ENCODE measurements around the gene RAPGEF1. TPM values are rescaled to one million over a fixed set of nuclear protein-coding genes. Genes with fewer than 3 reads are reported as not detected.
"Not testable (repeated sequence)": the region's sequence is repeated elsewhere in the genome, so short reads cannot be mapped to it uniquely, and the experiment has no call there.

Gene RAPGEF1
- total RNA-seq, 1 donor from 2014 or later, result 19.8 TPM

GRCh38 chr9:131685753-131686706, 53.8 kb downstream of the RAPGEF1 start:
- Histone ChIP-seq H3K4me1 (ENCODE audit: control insufficient read depth in 3 of 3, insufficient read depth in 3 of 3, low read length in 3 of 3) (peaks cover 2 to 11% (median 6%) of the 10 kb centered on the region in 3 donors), H3K4me3 (ENCODE audit: low read length in 3 of 3) (no peak overlapping the region), H3K36me3 (ENCODE audit: control insufficient read depth in 3 of 3, insufficient read depth in 3 of 3, low read length in 3 of 3) (no peaks in the 10 kb centered on the region), H3K27ac (ENCODE audit: low read depth, low read length) (no peak overlapping the region), H3K9ac (ENCODE audit: low read depth in 1 of 3, low read length in 3 of 3) (no peak overlapping the region), H3K27me3 (ENCODE audit: control insufficient read depth in 3 of 3, insufficient read depth in 3 of 3, low read length in 3 of 3) (no peaks in the 10 kb centered on the region), H3K9me3 (ENCODE audit: control insufficient read depth in 3 of 3, low read length in 3 of 3) (no peaks in the 10 kb centered on the region)

DNA sequence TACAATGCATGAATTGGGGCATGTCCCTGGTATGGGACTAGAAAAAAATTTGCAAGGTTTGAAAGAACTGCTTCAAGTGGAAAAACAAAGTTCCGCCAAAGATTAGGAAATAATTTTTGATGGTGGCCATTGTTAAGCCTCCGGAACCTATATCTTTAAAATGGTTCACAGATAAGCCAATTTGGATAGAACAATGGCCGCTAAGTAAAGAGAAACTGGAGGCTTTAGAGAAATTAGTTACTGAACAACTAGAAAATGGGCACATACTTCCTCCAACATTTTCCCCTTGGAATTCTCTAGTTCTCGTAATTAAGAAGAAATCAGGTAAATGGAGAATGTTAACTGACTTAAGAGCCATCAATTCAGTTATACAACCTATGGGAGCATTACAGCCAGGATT, 56.8 kb downstream of the RAPGEF1 start:
- not testable (repeated sequence) for H3K27me3 ChIP-seq (ENCODE audit: control insufficient read depth in 3 of 3, insufficient read depth in 3 of 3, low read length in 3 of 3); H3K4me3 ChIP-seq (ENCODE audit: low read length in 3 of 3); H3K9ac ChIP-seq (ENCODE audit: low read depth in 1 of 3, low read length in 3 of 3); H3K36me3 ChIP-seq (ENCODE audit: control insufficient read depth in 3 of 3, insufficient read depth in 3 of 3, low read length in 3 of 3); H3K9me3 ChIP-seq (ENCODE audit: control insufficient read depth in 3 of 3, low read length in 3 of 3); H3K27ac ChIP-seq (ENCODE audit: low read depth, low read length)
- peaks cover 20 to 31% (median 27%) of the 10 kb centered on the region in 3 donors for H3K4me1 ChIP-seq (ENCODE audit: control insufficient read depth in 3 of 3, insufficient read depth in 3 of 3, low read length in 3 of 3)

- H3K27ac ChIP-seq (ENCODE audit: low read depth, low read length), result no peak overlapping the region
- H3K9me3 ChIP-seq (ENCODE audit: control insufficient read depth in 3 of 3, low read length in 3 of 3), result no peaks in the 10 kb centered on the region
- H3K36me3 ChIP-seq (ENCODE audit: control insufficient read depth in 3 of 3, insufficient read depth in 3 of 3, low read length in 3 of 3), result no peaks in the 10 kb centered on the region
- H3K4me3 ChIP-seq (ENCODE audit: low read length in 3 of 3), result no peak overlapping the region
- H3K27me3 ChIP-seq (ENCODE audit: control insufficient read depth in 3 of 3, insufficient read depth in 3 of 3, low read length in 3 of 3), result no peaks in the 10 kb centered on the region
- peaks cover 28 to 39% (median 34%) of the 10 kb centered on the region in 3 donors for H3K4me1 ChIP-seq (ENCODE audit: control insufficient read depth in 3 of 3, insufficient read depth in 3 of 3, low read length in 3 of 3)
- no peak overlapping the region for H3K9ac ChIP-seq (ENCODE audit: low read depth in 1 of 3, low read length in 3 of 3)
Measured at GRCh38 chr9:131682261-131682660, 57.6 kb downstream of the RAPGEF1 start.

GRCh38 chr9:131681826-131682225, 58.0 kb downstream of the RAPGEF1 start:
- not testable (repeated sequence) for H3K4me3 ChIP-seq (ENCODE audit: low read length in 3 of 3); H3K9ac ChIP-seq (ENCODE audit: low read depth in 1 of 3, low read length in 3 of 3); H3K27ac ChIP-seq (ENCODE audit: low read depth, low read length)

GRCh38 chr9:131681108-131681507, 58.8 kb downstream of the RAPGEF1 start:
- H3K36me3 ChIP-seq (ENCODE audit: control insufficient read depth in 3 of 3, insufficient read depth in 3 of 3, low read length in 3 of 3); H3K4me3 ChIP-seq (ENCODE audit: low read length in 3 of 3); H3K9me3 ChIP-seq (ENCODE audit: control insufficient read depth in 3 of 3, low read length in 3 of 3); H3K27ac ChIP-seq (ENCODE audit: low read depth, low read length); H3K9ac ChIP-seq (ENCODE audit: low read depth in 1 of 3, low read length in 3 of 3); H3K27me3 ChIP-seq (ENCODE audit: control insufficient read depth in 3 of 3, insufficient read depth in 3 of 3, low read length in 3 of 3): not testable (repeated sequence)
- peaks cover 40 to 45% (median 41%) of the 10 kb centered on the region in 3 donors for H3K4me1 ChIP-seq (ENCODE audit: control insufficient read depth in 3 of 3, insufficient read depth in 3 of 3, low read length in 3 of 3)

More at GRCh38 chr9:131681826-131682225, 58.0 kb downstream of the RAPGEF1 start:
- H3K4me1 ChIP-seq (ENCODE audit: control insufficient read depth in 3 of 3, insufficient read depth in 3 of 3, low read length in 3 of 3), result peaks cover 32 to 43% (median 39%) of the 10 kb centered on the region in 3 donors
- H3K9me3 ChIP-seq (ENCODE audit: control insufficient read depth in 3 of 3, low read length in 3 of 3); H3K27me3 ChIP-seq (ENCODE audit: control insufficient read depth in 3 of 3, insufficient read depth in 3 of 3, low read length in 3 of 3); H3K36me3 ChIP-seq (ENCODE audit: control insufficient read depth in 3 of 3, insufficient read depth in 3 of 3, low read length in 3 of 3): not testable (repeated sequence)

DNA sequence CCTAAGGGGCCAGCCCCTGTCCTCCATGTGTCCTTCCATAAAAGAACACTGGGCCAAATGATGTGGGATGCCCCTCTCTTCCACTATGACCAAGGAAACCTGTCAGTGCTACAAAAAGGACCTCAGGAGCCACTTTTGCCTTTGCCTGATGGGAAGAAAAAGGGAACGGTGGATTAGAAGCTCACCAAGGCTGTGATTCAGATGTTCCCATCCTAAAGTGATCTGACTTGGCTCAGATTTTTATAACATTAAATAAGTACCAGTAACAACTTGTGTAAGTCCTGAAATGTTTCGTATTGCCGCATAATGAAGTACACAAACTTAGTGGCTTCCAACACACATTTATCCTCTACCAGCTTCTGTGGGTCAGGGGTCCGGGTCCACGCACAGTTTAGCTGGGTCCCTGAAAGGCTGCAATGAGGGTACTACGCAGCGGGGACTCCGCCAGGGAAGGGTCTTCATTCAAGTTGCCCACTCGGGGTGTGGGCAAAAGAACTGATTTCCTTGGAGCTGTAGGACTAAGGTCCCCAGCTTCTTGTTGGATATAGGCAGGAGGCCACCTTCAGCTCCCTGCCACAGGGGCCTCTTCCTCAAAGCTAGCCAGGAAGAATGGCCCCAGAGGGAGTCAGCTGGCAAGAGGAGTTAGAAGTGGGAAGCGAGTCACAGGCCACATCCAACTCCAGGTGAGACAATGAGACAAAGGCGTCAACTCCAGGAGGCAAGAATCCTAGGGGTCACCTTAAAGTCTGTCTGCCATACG, 60.4 kb downstream of the RAPGEF1 start:
- H3K27me3 ChIP-seq (ENCODE audit: control insufficient read depth in 3 of 3, insufficient read depth in 3 of 3, low read length in 3 of 3), result no peaks in the 10 kb centered on the region
- H3K27ac ChIP-seq (ENCODE audit: low read depth, low read length), result peak overlapping the region; percentile 52
- no peak overlapping the region for H3K9ac ChIP-seq (ENCODE audit: low read depth in 1 of 3, low read length in 3 of 3)
- peaks cover 56% of the 10 kb centered on the region in 3 donors for H3K4me1 ChIP-seq (ENCODE audit: control insufficient read depth in 3 of 3, insufficient read depth in 3 of 3, low read length in 3 of 3)
- H3K4me3 ChIP-seq (ENCODE audit: low read length in 3 of 3), result no peak overlapping the region
- no peaks in the 10 kb centered on the region for H3K9me3 ChIP-seq (ENCODE audit: control insufficient read depth in 3 of 3, low read length in 3 of 3)
- H3K36me3 ChIP-seq (ENCODE audit: control insufficient read depth in 3 of 3, insufficient read depth in 3 of 3, low read length in 3 of 3), result no peaks in the 10 kb centered on the region

DNA sequence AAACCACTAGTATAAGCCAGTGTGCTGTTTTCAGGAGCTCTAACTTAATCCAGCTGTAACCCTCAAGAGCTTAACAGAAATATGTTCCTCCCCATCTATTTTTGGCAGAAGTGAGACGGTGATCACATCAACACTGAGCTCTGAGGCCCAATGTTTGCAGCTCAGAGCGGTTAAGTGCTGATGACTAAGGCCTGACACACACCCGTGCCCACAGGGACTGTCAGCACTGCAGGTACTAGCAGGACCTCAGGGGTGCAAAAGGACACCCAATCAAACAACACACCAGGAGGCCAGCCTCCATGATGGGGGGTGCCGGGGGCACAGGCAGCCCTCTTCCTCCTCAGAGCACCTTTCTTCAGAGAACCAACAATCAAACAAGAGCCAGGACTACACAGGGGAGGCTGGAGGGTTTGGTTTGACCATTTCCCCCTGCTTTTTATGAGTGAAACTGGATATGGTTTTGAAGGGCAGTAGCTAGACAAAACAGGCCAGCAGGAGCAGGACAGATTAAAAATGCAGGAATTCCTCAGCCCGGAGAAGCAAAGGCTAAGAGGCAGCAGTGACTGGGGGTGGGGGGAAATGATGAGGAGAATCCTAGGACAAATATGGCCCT, 61.3 kb downstream of the RAPGEF1 start:
- H3K27ac ChIP-seq (ENCODE audit: low read depth, low read length), result peak overlapping the region; percentile 52
- H3K36me3 ChIP-seq (ENCODE audit: control insufficient read depth in 3 of 3, insufficient read depth in 3 of 3, low read length in 3 of 3), result no peaks in the 10 kb centered on the region
- peak overlapping the region in 2 of 3 donors; percentile 20 to 70 for H3K9ac ChIP-seq (ENCODE audit: low read depth in 1 of 3, low read length in 3 of 3)
- no peaks in the 10 kb centered on the region for H3K27me3 ChIP-seq (ENCODE audit: control insufficient read depth in 3 of 3, insufficient read depth in 3 of 3, low read length in 3 of 3)
- H3K4me3 ChIP-seq (ENCODE audit: low read length in 3 of 3), result peak overlapping the region in 1 of 3 donors; percentile 15
- no peaks in the 10 kb centered on the region for H3K9me3 ChIP-seq (ENCODE audit: control insufficient read depth in 3 of 3, low read length in 3 of 3)
- H3K4me1 ChIP-seq (ENCODE audit: control insufficient read depth in 3 of 3, insufficient read depth in 3 of 3, low read length in 3 of 3), result peaks cover 62 to 63% (median 63%) of the 10 kb centered on the region in 3 donors

DNA sequence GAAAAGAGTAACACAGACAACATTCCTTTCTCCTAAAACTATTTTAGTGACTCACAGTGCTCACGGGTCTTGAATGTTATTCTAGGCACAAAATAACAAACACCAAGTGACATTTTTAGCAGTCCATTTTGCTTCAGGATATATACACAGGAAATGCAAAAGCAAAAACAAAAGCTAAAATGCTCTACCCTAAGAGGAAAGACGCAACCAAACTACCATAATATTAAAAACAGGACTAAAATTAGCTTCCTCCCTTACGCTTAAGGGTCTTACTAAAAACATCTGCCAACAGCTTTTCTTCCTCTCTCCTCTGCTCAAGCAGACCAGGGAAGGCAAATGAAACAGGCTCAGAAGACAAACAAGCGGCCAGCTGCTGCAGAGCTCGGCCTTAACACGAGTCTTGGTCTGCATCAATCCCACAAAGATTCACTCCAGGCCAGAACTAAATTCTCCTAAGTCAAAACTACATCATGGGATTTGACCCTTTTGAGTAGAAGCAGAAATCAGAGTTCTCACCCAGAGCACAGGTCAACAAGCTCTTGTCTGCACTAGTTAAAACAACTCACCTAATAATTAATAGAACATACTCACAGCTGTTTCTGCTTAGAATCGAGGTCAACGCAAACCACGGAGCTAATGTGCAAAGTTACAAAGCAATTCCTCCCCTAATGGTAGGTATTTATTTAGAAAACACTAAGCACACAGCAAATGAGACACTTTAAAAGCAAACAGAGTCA, 62.3 kb downstream of the RAPGEF1 start:
- Histone ChIP-seq H3K4me1 (ENCODE audit: control insufficient read depth in 3 of 3, insufficient read depth in 3 of 3, low read length in 3 of 3) (peaks cover 69 to 73% (median 71%) of the 10 kb centered on the region in 3 donors), H3K27ac (ENCODE audit: low read depth, low read length) (peak overlapping the region; percentile 52), H3K36me3 (ENCODE audit: control insufficient read depth in 3 of 3, insufficient read depth in 3 of 3, low read length in 3 of 3) (no peaks in the 10 kb centered on the region), H3K9ac (ENCODE audit: low read depth in 1 of 3, low read length in 3 of 3) (peak overlapping the region in 2 of 3 donors; percentile 34 to 40), H3K9me3 (ENCODE audit: control insufficient read depth in 3 of 3, low read length in 3 of 3) (no peaks in the 10 kb centered on the region), H3K4me3 (ENCODE audit: low read length in 3 of 3) (peak overlapping the region in 2 of 3 donors; percentile 22 to 57), H3K27me3 (ENCODE audit: control insufficient read depth in 3 of 3, insufficient read depth in 3 of 3, low read length in 3 of 3) (no peaks in the 10 kb centered on the region)

- Histone ChIP-seq H3K4me1 (ENCODE audit: control insufficient read depth in 3 of 3, insufficient read depth in 3 of 3, low read length in 3 of 3) (peaks cover 71 to 79% (median 77%) of the 10 kb centered on the region in 3 donors), H3K9ac (ENCODE audit: low read depth in 1 of 3, low read length in 3 of 3) (peak overlapping the region in 1 of 3 donors; percentile 54), H3K4me3 (ENCODE audit: low read length in 3 of 3) (peak overlapping the region in 2 of 3 donors; percentile 7 to 22), H3K27me3 (ENCODE audit: control insufficient read depth in 3 of 3, insufficient read depth in 3 of 3, low read length in 3 of 3) (no peaks in the 10 kb centered on the region), H3K27ac (ENCODE audit: low read depth, low read length) (peak overlapping the region; percentile 52), H3K9me3 (ENCODE audit: control insufficient read depth in 3 of 3, low read length in 3 of 3) (no peaks in the 10 kb centered on the region), H3K36me3 (ENCODE audit: control insufficient read depth in 3 of 3, insufficient read depth in 3 of 3, low read length in 3 of 3) (no peaks in the 10 kb centered on the region)
Measured at GRCh38 chr9:131677049-131677443, 62.8 kb downstream of the RAPGEF1 start.
